SU-DHL-6 (cell line): ENCODE data around the gene ENAM.

ENCODE experiments used
- H2AFZ ChIP-seq: fragments of 200-600 bp; sonication (generic); 2 replicates; pipeline ENCODE4 v1.6.1; 2014; ENCODE audit warnings: low read depth, mild to moderate bottlenecking, moderate library complexity, mixed read lengths, antibody characterized with exemption, low read length; ENCODE audit not compliant: severe bottlenecking
- H3F3A ChIP-seq: fragments of 200-600 bp; shearing (Covaris generic); 2 replicates; pipeline ENCODE4 v1.6.0; 2016; ENCODE audit warnings: antibody characterized with exemption, mild to moderate bottlenecking; ENCODE audit not compliant: insufficient read depth
- H3K27ac ChIP-seq: fragments of 200-600 bp; sonication (generic); 2 replicates; pipeline ENCODE4 v1.5.1; 2016; ENCODE audit warnings: low read depth, mild to moderate bottlenecking, low read length, moderate library complexity, mixed read lengths
- H3K27me3 ChIP-seq: fragments of 200-600 bp; sonication (generic), shearing (Covaris generic); 2 replicates; pipeline ENCODE4 v1.6.0; 2014; ENCODE audit warnings: mild to moderate bottlenecking, low read length
- H3K36me3 ChIP-seq: fragments of 200-600 bp; sonication (generic); 2 replicates; pipeline ENCODE4 v1.6.1; 2014; ENCODE audit warnings: mild to moderate bottlenecking, low read length, mixed read lengths
- H3K4me2 ChIP-seq: fragments of 300-600, 200-600 bp; shearing (Covaris generic), sonication (generic); 2 replicates; pipeline ENCODE4 v1.6.0; 2014; ENCODE audit warnings: low read length, low read depth, mild to moderate bottlenecking; ENCODE audit not compliant: poor library complexity, severe bottlenecking
- H3K4me3 ChIP-seq: fragments of 200-600 bp; sonication (generic); 2 replicates; pipeline ENCODE4 v1.5.1; 2014; ENCODE audit warnings: antibody characterized with exemption, low read length, mild to moderate bottlenecking, mixed read lengths; ENCODE audit not compliant: insufficient read depth, poor library complexity, severe bottlenecking
- H3K79me2 ChIP-seq: fragments of 200-600 bp; sonication (generic); 2 replicates; pipeline ENCODE4 v1.6.1; 2014; ENCODE audit warnings: mild to moderate bottlenecking, low read length, moderate library complexity; ENCODE audit not compliant: insufficient read depth
- H3K9ac ChIP-seq: fragments of 200-600 bp; sonication (generic); 2 replicates; pipeline ENCODE4 v1.7.0; 2014; ENCODE audit warnings: mild to moderate bottlenecking, low read length
- H3K9me2 ChIP-seq: fragments of 200-600 bp; sonication (generic); replicated peaks from 2 replicates; pipeline ENCODE4 v1.6.1; 2014; ENCODE audit warnings: low read length; ENCODE audit not compliant: insufficient read depth
- H3K9me3 ChIP-seq: fragments of 200-600 bp; sonication (generic); 2 replicates; pipeline ENCODE4 v1.6.1; 2014; ENCODE audit warnings: low read length, mixed read lengths; ENCODE audit not compliant: insufficient read depth
- H4K20me1 ChIP-seq: fragments of 200-600 bp; sonication (generic); 2 replicates; pipeline ENCODE4 v1.6.1; 2014; ENCODE audit warnings: low read depth, mild to moderate bottlenecking, antibody characterized with exemption, low read length, moderate library complexity, mixed read lengths
- CTCF ChIP-seq: fragments of 200-600 bp; sonication (generic); IDR thresholded peaks from one replicate; pipeline ENCODE4 v1.5.1; 2017; ENCODE audit warnings: antibody characterized with exemption, mild to moderate bottlenecking, low read length, moderate library complexity; ENCODE audit not compliant: insufficient read depth, poor library complexity, severe bottlenecking
- EZH2phosphoT487 ChIP-seq: fragments of 200-600 bp; sonication (generic), shearing (Covaris generic); conservative IDR thresholded peaks from 2 replicates; pipeline ENCODE4 v1.6.1; 2018; ENCODE audit warnings: mild to moderate bottlenecking, antibody characterized with exemption, low read length, moderate library complexity, mixed read lengths

Gene ENAM

GRCh38 chr4:70623323-70623722 is 5.2 kb upstream of the ENAM start:
- no peak overlapping the region for H3K4me3 ChIP-seq
- H3K9me3 ChIP-seq, result no peaks in the 10 kb centered on the region
- no peaks in the 10 kb centered on the region for H4K20me1 ChIP-seq
- no peaks in the 10 kb centered on the region for H3K36me3 ChIP-seq
- no peak overlapping the region for H3K9ac ChIP-seq
- H3K79me2 ChIP-seq, result no peaks in the 10 kb centered on the region
- no peak overlapping the region for H2AFZ ChIP-seq
- no peak overlapping the region for H3K4me2 ChIP-seq
- TF ChIP-seq EZH2phosphoT487 (no peak), CTCF (no peak)
- no peaks in the 10 kb centered on the region for H3K27me3 ChIP-seq
- no peaks in the 10 kb centered on the region; the same call in 1 of the 2 replicates for H3F3A ChIP-seq
- no peaks in the 10 kb centered on the region for H3K9me2 ChIP-seq
- H3K27ac ChIP-seq, result no peak overlapping the region

- no peaks in the 10 kb centered on the region for H3K27me3 ChIP-seq
- no peak overlapping the region for H3K27ac ChIP-seq
- H3K79me2 ChIP-seq, result no peaks in the 10 kb centered on the region
- H3K9me3 ChIP-seq, result no peaks in the 10 kb centered on the region
- H3K9ac ChIP-seq, result no peak overlapping the region
- no peak overlapping the region for H3K4me3 ChIP-seq
- H3K4me2 ChIP-seq, result no peak overlapping the region
- no peaks in the 10 kb centered on the region for H4K20me1 ChIP-seq
- H3K36me3 ChIP-seq, result no peaks in the 10 kb centered on the region
- no peak overlapping the region for H2AFZ ChIP-seq
- no peaks in the 10 kb centered on the region for H3K9me2 ChIP-seq
- TF ChIP-seq CTCF, result no peak
- TF ChIP-seq EZH2phosphoT487, result no peak
- no peaks in the 10 kb centered on the region; the same call in 1 of the 2 replicates for H3F3A ChIP-seq
Observed at GRCh38 chr4:70624226-70624793, 4.2 kb upstream of the ENAM start.

- TF ChIP-seq EZH2phosphoT487 (no peak), CTCF (no peak)
- no peak overlapping the region for H3K9ac ChIP-seq
- no peaks in the 10 kb centered on the region for H3K27me3 ChIP-seq
- H3K4me3 ChIP-seq, result no peak overlapping the region
- no peak overlapping the region for H2AFZ ChIP-seq
- H3K36me3 ChIP-seq, result no peaks in the 10 kb centered on the region
- no peaks in the 10 kb centered on the region for H3K79me2 ChIP-seq
- no peaks in the 10 kb centered on the region; the same call in 1 of the 2 replicates for H3F3A ChIP-seq
- no peak overlapping the region for H3K4me2 ChIP-seq
- H4K20me1 ChIP-seq, result no peaks in the 10 kb centered on the region
- H3K9me2 ChIP-seq, result no peaks in the 10 kb centered on the region
- no peaks in the 10 kb centered on the region for H3K9me3 ChIP-seq
- H3K27ac ChIP-seq, result no peak overlapping the region
Observed at GRCh38 chr4:70627620-70628019, 924 bp upstream of the ENAM start.
